Measurements from ENCODE around the gene MS4A14.
"Not testable (repeated sequence)": the region's sequence is repeated elsewhere in the genome, so short reads cannot be mapped to it uniquely, and the experiment has no call there.

The MS4A14 gene

GRCh38 chr11:60393016-60393415 lies 3.2 kb upstream of the MS4A14 start:
- H3K27ac ChIP-seq (ENCODE audit: low read length), result no peak overlapping the region
- no peak overlapping the region for H3K4me3 ChIP-seq (ENCODE audit: low read length)
- no peak overlapping the region for H3K9ac ChIP-seq (ENCODE audit: low read depth, low read length)
- H3K36me3 ChIP-seq (ENCODE audit: insufficient read depth, low read depth, low read length), result no peaks in the 10 kb centered on the region
- H3K4me1 ChIP-seq (ENCODE audit: insufficient read depth, low read length), result peaks cover 4% of the 10 kb centered on the region
- H3K27me3 ChIP-seq (ENCODE audit: insufficient read depth, low read length), result no peaks in the 10 kb centered on the region
- no peaks in the 10 kb centered on the region for H3K9me3 ChIP-seq (ENCODE audit: insufficient read depth, low read depth, low read length)

- no peaks in the 10 kb centered on the region for H3K36me3 ChIP-seq (ENCODE audit: insufficient read depth, low read depth, low read length)
- no peak overlapping the region for H3K4me3 ChIP-seq (ENCODE audit: low read length)
- no peaks in the 10 kb centered on the region for H3K27me3 ChIP-seq (ENCODE audit: insufficient read depth, low read length)
- H3K27ac ChIP-seq (ENCODE audit: low read length), result no peak overlapping the region
- no peak overlapping the region for H3K9ac ChIP-seq (ENCODE audit: low read depth, low read length)
- H3K9me3 ChIP-seq (ENCODE audit: insufficient read depth, low read depth, low read length), result no peaks in the 10 kb centered on the region
- H3K4me1 ChIP-seq (ENCODE audit: insufficient read depth, low read length), result peaks cover 4% of the 10 kb centered on the region
Measured at GRCh38 chr11:60394666-60395380, 1.4 kb upstream of the MS4A14 start.

GRCh38 chr11:60396799-60397198 lies 540 bp downstream of the MS4A14 start:
- no peaks in the 10 kb centered on the region for H3K27me3 ChIP-seq (ENCODE audit: insufficient read depth, low read length)
- no peak overlapping the region for H3K9ac ChIP-seq (ENCODE audit: low read depth, low read length)
- H3K4me1 ChIP-seq (ENCODE audit: insufficient read depth, low read length), result peaks cover 4% of the 10 kb centered on the region
- H3K27ac ChIP-seq (ENCODE audit: low read length), result no peak overlapping the region
- H3K4me3 ChIP-seq (ENCODE audit: low read length), result no peak overlapping the region
- H3K9me3 ChIP-seq (ENCODE audit: insufficient read depth, low read depth, low read length), result peaks cover 3% of the 10 kb centered on the region; the same call in 1 of the 2 replicates
- H3K36me3 ChIP-seq (ENCODE audit: insufficient read depth, low read depth, low read length), result no peaks in the 10 kb centered on the region

- no peaks in the 10 kb centered on the region for H3K4me1 ChIP-seq (ENCODE audit: insufficient read depth, low read length)
- H3K9me3 ChIP-seq (ENCODE audit: insufficient read depth, low read depth, low read length), result no peaks in the 10 kb centered on the region
- H3K36me3 ChIP-seq (ENCODE audit: insufficient read depth, low read depth, low read length), result no peaks in the 10 kb centered on the region
- no peak overlapping the region for H3K9ac ChIP-seq (ENCODE audit: low read depth, low read length)
- no peaks in the 10 kb centered on the region for H3K27me3 ChIP-seq (ENCODE audit: insufficient read depth, low read length)
- no peak overlapping the region for H3K27ac ChIP-seq (ENCODE audit: low read length)
- H3K4me3 ChIP-seq (ENCODE audit: low read length), result no peak overlapping the region
Measured at GRCh38 chr11:60420015-60420414, 23.8 kb downstream of the MS4A14 start.

GRCh38 chr11:60422609-60423008 lies 26.4 kb downstream of the MS4A14 start:
- Histone ChIP-seq H3K27me3 (ENCODE audit: insufficient read depth, low read length) (no peaks in the 10 kb centered on the region), H3K9ac (ENCODE audit: low read depth, low read length) (no peak overlapping the region), H3K4me1 (ENCODE audit: insufficient read depth, low read length) (no peaks in the 10 kb centered on the region), H3K27ac (ENCODE audit: low read length) (no peak overlapping the region), H3K4me3 (ENCODE audit: low read length) (no peak overlapping the region), H3K36me3 (ENCODE audit: insufficient read depth, low read depth, low read length) (no peaks in the 10 kb centered on the region), H3K9me3 (ENCODE audit: insufficient read depth, low read depth, low read length) (no peaks in the 10 kb centered on the region)

- Histone ChIP-seq H3K4me3 (ENCODE audit: low read length) (no peak overlapping the region), H3K27me3 (ENCODE audit: insufficient read depth, low read length) (no peaks in the 10 kb centered on the region), H3K27ac (ENCODE audit: low read length) (no peak overlapping the region), H3K9me3 (ENCODE audit: insufficient read depth, low read depth, low read length) (no peaks in the 10 kb centered on the region), H3K4me1 (ENCODE audit: insufficient read depth, low read length) (no peaks in the 10 kb centered on the region), H3K9ac (ENCODE audit: low read depth, low read length) (no peak overlapping the region), H3K36me3 (ENCODE audit: insufficient read depth, low read depth, low read length) (no peaks in the 10 kb centered on the region)
Measured at GRCh38 chr11:60428517-60428916, 32.3 kb downstream of the MS4A14 start.

GRCh38 chr11:60429272-60429671 lies 33.0 kb downstream of the MS4A14 start, which contains the start of gene MS4A5:
TSS of gene MS4A5 (plus strand) at chr11:60429572. CDS start at chr11:60429675, 103 bp downstream.
- Histone ChIP-seq H3K9me3 (ENCODE audit: insufficient read depth, low read depth, low read length) (no peaks in the 10 kb centered on the region), H3K9ac (ENCODE audit: low read depth, low read length) (no peak within 1 kb of the TSS), H3K36me3 (ENCODE audit: insufficient read depth, low read depth, low read length) (no peaks in the 10 kb centered on the region), H3K27me3 (ENCODE audit: insufficient read depth, low read length) (no peaks in the 10 kb centered on the region), H3K27ac (ENCODE audit: low read length) (no peak within 1 kb of the TSS), H3K4me3 (ENCODE audit: low read length) (no peak within 1 kb of the TSS), H3K4me1 (ENCODE audit: insufficient read depth, low read length) (no peaks in the 10 kb centered on the region)

- Histone ChIP-seq H3K36me3 (ENCODE audit: insufficient read depth, low read depth, low read length) (no peaks in the 10 kb centered on the region), H3K4me3 (ENCODE audit: low read length) (no peak overlapping the region), H3K27me3 (ENCODE audit: insufficient read depth, low read length) (no peaks in the 10 kb centered on the region), H3K27ac (ENCODE audit: low read length) (no peak overlapping the region), H3K4me1 (ENCODE audit: insufficient read depth, low read length) (no peaks in the 10 kb centered on the region), H3K9ac (ENCODE audit: low read depth, low read length) (no peak overlapping the region), H3K9me3 (ENCODE audit: insufficient read depth, low read depth, low read length) (no peaks in the 10 kb centered on the region)
Measured at GRCh38 chr11:60431251-60431650, 35.0 kb downstream of the MS4A14 start.

- Histone ChIP-seq H3K27ac (ENCODE audit: low read length) (no peak overlapping the region), H3K9ac (ENCODE audit: low read depth, low read length) (no peak overlapping the region), H3K4me3 (ENCODE audit: low read length) (no peak overlapping the region), H3K27me3 (ENCODE audit: insufficient read depth, low read length) (no peaks in the 10 kb centered on the region), H3K4me1 (ENCODE audit: insufficient read depth, low read length) (no peaks in the 10 kb centered on the region), H3K9me3 (ENCODE audit: insufficient read depth, low read depth, low read length) (no peaks in the 10 kb centered on the region), H3K36me3 (ENCODE audit: insufficient read depth, low read depth, low read length) (no peaks in the 10 kb centered on the region)
Measured at GRCh38 chr11:60433401-60433800, 37.1 kb downstream of the MS4A14 start.

GRCh38 chr11:60447070-60447469 lies 50.8 kb downstream of the MS4A14 start:
- H3K4me1 ChIP-seq (ENCODE audit: insufficient read depth, low read length), result no peaks in the 10 kb centered on the region
- no peak overlapping the region for H3K9ac ChIP-seq (ENCODE audit: low read depth, low read length)
- no peak overlapping the region for H3K4me3 ChIP-seq (ENCODE audit: low read length)

GRCh38 chr11:60447846-60448245 lies 51.6 kb downstream of the MS4A14 start:
- no peak overlapping the region for H3K9ac ChIP-seq (ENCODE audit: low read depth, low read length)
- H3K4me1 ChIP-seq (ENCODE audit: insufficient read depth, low read length), result no peaks in the 10 kb centered on the region
- no peak overlapping the region for H3K4me3 ChIP-seq (ENCODE audit: low read length)
- H3K27me3 ChIP-seq (ENCODE audit: insufficient read depth, low read length), result no peaks in the 10 kb centered on the region
- H3K36me3 ChIP-seq (ENCODE audit: insufficient read depth, low read depth, low read length), result no peaks in the 10 kb centered on the region
- H3K27ac ChIP-seq (ENCODE audit: low read length), result no peak overlapping the region
- H3K9me3 ChIP-seq (ENCODE audit: insufficient read depth, low read depth, low read length), result peaks cover 4% of the 10 kb centered on the region; the same call in 1 of the 2 replicates

More at GRCh38 chr11:60447070-60447469, 50.8 kb downstream of the MS4A14 start:
- H3K9me3 ChIP-seq (ENCODE audit: insufficient read depth, low read depth, low read length), result peaks cover 4% of the 10 kb centered on the region; the same call in 1 of the 2 replicates
- no peak overlapping the region for H3K27ac ChIP-seq (ENCODE audit: low read length)
- no peaks in the 10 kb centered on the region for H3K27me3 ChIP-seq (ENCODE audit: insufficient read depth, low read length)
- H3K36me3 ChIP-seq (ENCODE audit: insufficient read depth, low read depth, low read length), result no peaks in the 10 kb centered on the region

GRCh38 chr11:60451185-60451584 lies 54.9 kb downstream of the MS4A14 start:
- H3K4me3 ChIP-seq (ENCODE audit: low read length); H3K27ac ChIP-seq (ENCODE audit: low read length); H3K9ac ChIP-seq (ENCODE audit: low read depth, low read length); H3K27me3 ChIP-seq (ENCODE audit: insufficient read depth, low read length); H3K36me3 ChIP-seq (ENCODE audit: insufficient read depth, low read depth, low read length); H3K4me1 ChIP-seq (ENCODE audit: insufficient read depth, low read length); H3K9me3 ChIP-seq (ENCODE audit: insufficient read depth, low read depth, low read length): not testable (repeated sequence)
